Transverse colon (tissue), 4 donors: ENCODE results near the gene PELI3.

Experiments used
- EP300 ChIP-seq: sonication (generic); formaldehyde crosslinking; IDR thresholded peaks from one replicate; pipeline ENCODE4 v1.6.1; 2017; ENCODE audit warnings: antibody characterized with exemption, low read depth
- POLR2A ChIP-seq: fragments of 450-650 bp; IDR thresholded peaks from one replicate; pipeline ENCODE4 v1.6.1; 2016; ENCODE audit warnings: antibody characterized with exemption, mild to moderate bottlenecking, moderate library complexity
- POLR2AphosphoS5 ChIP-seq, 3 donors: sonication (generic); formaldehyde crosslinking; IDR thresholded peaks; one replicate each; pipeline ENCODE4 v1.6.1; 2016; ENCODE audit warnings: antibody characterized with exemption in 3 of 3
- TF ChIP-seq, protein P1 (sequence below), 5 experiments: fragments of 200-600 bp in 3 of 5; fragments of 450-650 bp in 2 of 5; sonication (generic) in 3 of 5; IDR thresholded peaks; 1 replicate in 2 of 5; 2 replicates in 3 of 5; pipeline ENCODE4 v1.5.1; 2016 to 2017; ENCODE audit warnings: antibody characterized with exemption in 5 of 5, inconsistent platforms in 3 of 5, mild to moderate bottlenecking in 2 of 5, moderate library complexity in 1 of 5

DNA sequence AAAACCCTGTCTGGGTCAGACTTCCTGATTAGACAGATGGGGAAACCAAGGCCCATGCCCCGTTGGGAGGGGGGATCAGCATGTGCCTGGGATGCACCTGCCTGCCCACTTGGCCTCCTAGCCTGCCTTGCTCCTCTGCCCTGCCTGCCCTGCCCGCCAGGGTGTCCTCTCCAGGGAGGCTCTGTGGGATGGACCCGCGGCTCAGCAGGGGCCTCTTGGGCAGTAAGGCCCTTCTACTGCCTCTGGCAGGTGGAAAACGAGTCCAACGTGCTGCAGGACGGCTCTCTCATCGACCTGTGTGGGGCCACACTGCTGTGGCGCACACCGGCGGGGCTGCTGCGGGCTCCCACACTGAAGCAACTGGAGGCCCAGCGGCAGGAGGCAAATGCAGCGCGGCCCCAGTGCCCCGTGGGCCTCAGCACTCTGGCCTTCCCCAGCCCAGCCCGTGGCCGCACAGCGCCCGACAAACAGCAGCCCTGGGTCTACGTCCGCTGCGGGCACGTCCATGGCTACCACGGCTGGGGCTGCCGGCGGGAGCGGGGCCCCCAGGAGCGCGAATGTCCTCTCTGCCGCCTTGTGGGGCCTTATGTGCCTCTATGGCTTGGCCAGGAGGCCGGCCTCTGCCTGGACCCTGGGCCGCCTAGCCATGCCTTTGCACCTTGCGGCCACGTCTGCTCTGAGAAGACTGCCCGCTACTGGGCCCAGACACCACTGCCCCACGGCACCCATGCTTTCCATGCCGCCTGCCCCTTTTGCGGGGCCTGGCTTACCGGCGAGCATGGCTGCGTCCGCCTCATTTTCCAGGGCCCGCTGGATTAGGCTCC, 8.9 kb downstream of the PELI3 start:
- TF ChIP-seq, protein P1, sequence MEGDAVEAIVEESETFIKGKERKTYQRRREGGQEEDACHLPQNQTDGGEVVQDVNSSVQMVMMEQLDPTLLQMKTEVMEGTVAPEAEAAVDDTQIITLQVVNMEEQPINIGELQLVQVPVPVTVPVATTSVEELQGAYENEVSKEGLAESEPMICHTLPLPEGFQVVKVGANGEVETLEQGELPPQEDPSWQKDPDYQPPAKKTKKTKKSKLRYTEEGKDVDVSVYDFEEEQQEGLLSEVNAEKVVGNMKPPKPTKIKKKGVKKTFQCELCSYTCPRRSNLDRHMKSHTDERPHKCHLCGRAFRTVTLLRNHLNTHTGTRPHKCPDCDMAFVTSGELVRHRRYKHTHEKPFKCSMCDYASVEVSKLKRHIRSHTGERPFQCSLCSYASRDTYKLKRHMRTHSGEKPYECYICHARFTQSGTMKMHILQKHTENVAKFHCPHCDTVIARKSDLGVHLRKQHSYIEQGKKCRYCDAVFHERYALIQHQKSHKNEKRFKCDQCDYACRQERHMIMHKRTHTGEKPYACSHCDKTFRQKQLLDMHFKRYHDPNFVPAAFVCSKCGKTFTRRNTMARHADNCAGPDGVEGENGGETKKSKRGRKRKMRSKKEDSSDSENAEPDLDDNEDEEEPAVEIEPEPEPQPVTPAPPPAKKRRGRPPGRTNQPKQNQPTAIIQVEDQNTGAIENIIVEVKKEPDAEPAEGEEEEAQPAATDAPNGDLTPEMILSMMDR (IDR thresholded peaks at IDR 0.05): no peak
- TF ChIP-seq POLR2AphosphoS5 (IDR thresholded peaks at IDR 0.05) (no peak), POLR2A (no peak), EP300 (no peak)
